ENCODE results near the gene KLRC3.
"Not testable (repeated sequence)": the region's sequence is repeated elsewhere in the genome, so short reads cannot be mapped to it uniquely, and the experiment has no call there.

The KLRC3 gene

GRCh38 chr12:10395390-10395998, 24.9 kb downstream of the KLRC3 start:
- DNase-seq (ENCODE audit: extremely low spot score) = peak; percentile 41
- TF ChIP-seq SP1 (IDR thresholded peaks at IDR 0.05) (no peak), HDGF (IDR thresholded peaks at IDR 0.05; ENCODE audit: borderline replicate concordance) (no peak), SUZ12 (IDR thresholded peaks at IDR 0.05) (no peak), BHLHE40 (IDR thresholded peaks at IDR 0.05; ENCODE audit: borderline replicate concordance) (no peak), L3MBTL2 (conservative IDR thresholded peaks at IDR 0.05) (no peak), FOXK2 (IDR thresholded peaks at IDR 0.05) (no peak), NFRKB (IDR thresholded peaks at IDR 0.05) (no peak), TARDBP (IDR thresholded peaks at IDR 0.05) (no peak), CTBP1 (IDR thresholded peaks at IDR 0.05; ENCODE audit: borderline replicate concordance) (no peak), FOXA1 (IDR thresholded peaks at IDR 0.05) (no peak), ARNT (IDR thresholded peaks at IDR 0.05) (no peak), LEF1 (IDR thresholded peaks at IDR 0.05; ENCODE audit: borderline replicate concordance) (no peak), ELF4 (IDR thresholded peaks at IDR 0.05) (no peak), FOXM1 (IDR thresholded peaks at IDR 0.05; ENCODE audit: borderline replicate concordance) (no peak), ZNF384 (IDR thresholded peaks at IDR 0.05) (no peak)
- TF ChIP-seq, protein P1, sequence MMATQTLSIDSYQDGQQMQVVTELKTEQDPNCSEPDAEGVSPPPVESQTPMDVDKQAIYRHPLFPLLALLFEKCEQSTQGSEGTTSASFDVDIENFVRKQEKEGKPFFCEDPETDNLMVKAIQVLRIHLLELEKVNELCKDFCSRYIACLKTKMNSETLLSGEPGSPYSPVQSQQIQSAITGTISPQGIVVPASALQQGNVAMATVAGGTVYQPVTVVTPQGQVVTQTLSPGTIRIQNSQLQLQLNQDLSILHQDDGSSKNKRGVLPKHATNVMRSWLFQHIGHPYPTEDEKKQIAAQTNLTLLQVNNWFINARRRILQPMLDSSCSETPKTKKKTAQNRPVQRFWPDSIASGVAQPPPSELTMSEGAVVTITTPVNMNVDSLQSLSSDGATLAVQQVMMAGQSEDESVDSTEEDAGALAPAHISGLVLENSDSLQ (IDR thresholded peaks at IDR 0.05) = no peak
- ChIA-PET POLR2A (interaction anchor here (1.0 to 1.1 kb wide), 3 partner anchors 17 to 35 kb away, joined by 3 to 9 read pairs (median 3); no protein-coding TSS in a partner anchor), CTCF (interaction anchor here (0.8 kb wide), 1 partner anchor 29 kb away, joined by 4 read pairs; no protein-coding TSS in a partner anchor)

GRCh38 chr12:10394531-10395152, 25.8 kb downstream of the KLRC3 start:
- CTCF ChIA-PET = interaction anchor here (0.6 kb wide), 1 partner anchor 29 kb away, joined by 3 read pairs; no protein-coding TSS in a partner anchor
- POLR2A ChIA-PET; DNase-seq (ENCODE audit: extremely low spot score): not testable (repeated sequence)

DNA sequence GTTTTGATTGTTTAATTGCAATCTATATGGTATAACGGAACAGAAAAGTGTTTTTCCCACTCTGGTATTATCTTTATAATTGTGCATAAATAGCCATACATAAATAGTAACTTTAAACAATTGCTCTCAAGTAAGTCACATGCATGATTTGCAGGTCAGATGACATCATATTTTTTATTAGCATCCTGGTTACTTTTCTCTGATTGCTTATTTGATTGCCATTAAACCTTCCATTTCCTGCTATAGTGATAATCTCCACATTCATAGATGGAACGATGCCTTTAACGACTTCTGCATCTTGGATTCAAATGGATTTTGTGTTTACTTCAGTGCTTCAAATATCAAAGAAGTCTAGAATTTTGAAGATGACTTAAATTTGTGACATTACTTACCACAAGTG, 27.1 kb downstream of the KLRC3 start:
- ChIA-PET POLR2A (no interaction called here), CTCF (no interaction called here)
- TF ChIP-seq SUZ12 (IDR thresholded peaks at IDR 0.05) (no peak), FOXK2 (IDR thresholded peaks at IDR 0.05) (no peak), ARNT (IDR thresholded peaks at IDR 0.05) (no peak), L3MBTL2 (conservative IDR thresholded peaks at IDR 0.05) (no peak), LEF1 (IDR thresholded peaks at IDR 0.05; ENCODE audit: borderline replicate concordance) (no peak), BHLHE40 (IDR thresholded peaks at IDR 0.05; ENCODE audit: borderline replicate concordance) (no peak), HDGF (IDR thresholded peaks at IDR 0.05; ENCODE audit: borderline replicate concordance) (no peak), ELF4 (IDR thresholded peaks at IDR 0.05) (no peak), FOXA1 (IDR thresholded peaks at IDR 0.05) (no peak), FOXM1 (IDR thresholded peaks at IDR 0.05; ENCODE audit: borderline replicate concordance) (no peak), TARDBP (IDR thresholded peaks at IDR 0.05) (no peak), NFRKB (IDR thresholded peaks at IDR 0.05) (no peak)
- TF ChIP-seq, protein P1 (IDR thresholded peaks at IDR 0.05) = no peak
- DNase-seq (ENCODE audit: extremely low spot score) = no peak

DNA sequence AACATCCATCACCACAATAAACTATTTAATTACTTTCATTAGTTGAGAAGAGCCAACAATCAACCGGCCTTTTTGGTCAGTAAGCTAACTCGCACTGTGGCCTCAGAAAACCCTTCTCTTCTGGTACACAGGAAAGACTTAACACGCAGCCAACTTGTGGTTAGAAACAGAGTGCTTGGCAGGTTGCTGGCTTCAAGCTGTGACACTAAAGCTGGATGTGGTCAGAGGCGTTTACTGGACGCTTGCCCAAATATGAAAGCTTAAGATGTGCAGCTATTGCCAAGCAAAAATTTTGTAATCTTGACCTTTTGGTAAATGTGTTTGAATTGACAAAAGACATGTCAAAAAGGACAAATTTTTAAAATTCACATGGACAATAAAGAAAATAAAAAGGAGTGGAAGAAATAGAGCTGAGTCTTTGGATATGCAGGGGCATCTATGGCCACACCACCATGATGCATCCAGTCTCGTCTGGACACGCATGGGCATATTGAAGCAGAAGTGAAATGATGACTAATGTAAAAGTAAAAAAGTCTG, 27.9 kb downstream of the KLRC3 start:
- peak; percentile 42 for DNase-seq (ENCODE audit: extremely low spot score)
- ChIA-PET CTCF (interaction anchor here (0.6 kb wide), 1 partner anchor 26 kb away, joined by 3 read pairs; no protein-coding TSS in a partner anchor), POLR2A (no interaction called here)
- TF ChIP-seq SUZ12 (IDR thresholded peaks at IDR 0.05) = no peak
- TF ChIP-seq FOXK2 (IDR thresholded peaks at IDR 0.05) = no peak
- TF ChIP-seq FOXM1 (IDR thresholded peaks at IDR 0.05; ENCODE audit: borderline replicate concordance) = no peak
- TF ChIP-seq TARDBP (IDR thresholded peaks at IDR 0.05) = no peak
- TF ChIP-seq, protein P1 (IDR thresholded peaks at IDR 0.05) = no peak
- TF ChIP-seq CTBP1 (IDR thresholded peaks at IDR 0.05; ENCODE audit: borderline replicate concordance) = no peak
- no peak for TF ChIP-seq LEF1 (IDR thresholded peaks at IDR 0.05; ENCODE audit: borderline replicate concordance)
- TF ChIP-seq NFRKB (IDR thresholded peaks at IDR 0.05) = no peak
- TF ChIP-seq SP1 (IDR thresholded peaks at IDR 0.05) = no peak
- no peak for TF ChIP-seq ARNT (IDR thresholded peaks at IDR 0.05)
- TF ChIP-seq ELF4 (IDR thresholded peaks at IDR 0.05) = no peak
- no peak for TF ChIP-seq HDGF (IDR thresholded peaks at IDR 0.05; ENCODE audit: borderline replicate concordance)
- no peak for TF ChIP-seq FOXA1 (IDR thresholded peaks at IDR 0.05)
- no peak for TF ChIP-seq ZNF384 (IDR thresholded peaks at IDR 0.05)
- no peak for TF ChIP-seq BHLHE40 (IDR thresholded peaks at IDR 0.05; ENCODE audit: borderline replicate concordance)
- TF ChIP-seq L3MBTL2 (conservative IDR thresholded peaks at IDR 0.05) = no peak

DNA sequence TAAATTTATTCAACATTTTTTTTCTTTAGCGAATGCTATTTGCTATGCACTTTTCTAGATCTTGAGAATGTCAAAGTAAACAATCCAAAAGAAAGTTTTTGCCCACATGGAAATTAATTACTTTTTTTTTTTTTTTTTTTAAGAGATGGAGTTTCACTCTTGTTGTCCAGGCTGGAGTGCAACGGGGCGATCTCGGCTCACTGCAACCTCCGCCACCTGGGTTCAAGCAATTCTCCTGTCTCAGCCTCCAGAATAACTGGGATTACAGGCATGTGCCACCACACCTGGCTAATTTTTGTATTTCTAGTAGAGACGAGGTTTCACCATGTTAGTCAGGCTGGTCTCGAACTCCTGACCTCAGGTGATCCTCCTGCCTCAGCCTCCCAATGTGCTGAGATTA, 29.4 kb downstream of the KLRC3 start:
- DNase-seq (ENCODE audit: extremely low spot score); CTCF ChIA-PET; POLR2A ChIA-PET: not testable (repeated sequence)

DNA sequence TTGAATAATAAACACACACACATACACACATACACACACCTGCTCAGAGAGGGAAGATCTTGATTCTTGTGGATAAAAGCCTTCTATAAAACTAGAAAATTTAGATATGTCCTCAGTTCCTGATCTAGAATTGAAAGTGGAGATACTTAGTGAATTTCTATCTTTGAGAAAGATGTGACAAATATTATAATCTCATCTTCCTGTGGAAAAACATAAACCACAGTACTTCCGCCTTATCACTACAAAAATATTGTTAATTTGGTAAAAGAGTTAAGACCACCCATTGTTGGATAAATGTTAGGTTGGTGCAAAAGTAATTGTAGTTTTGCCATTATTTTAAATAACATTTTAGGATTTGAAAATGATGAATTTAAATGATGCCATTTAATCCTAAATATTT, 30.5 kb downstream of the KLRC3 start, which contains the start of gene KLRK1:
TSS of gene KLRK1 (minus strand) at position 138 of the 400 bp plus-strand sequence. CDS start 1,231 bp downstream, outside the sequence.
- ChIA-PET CTCF (interaction anchor here (0.6 kb wide), 1 partner anchor 90 kb away, joined by 4 read pairs; no protein-coding TSS in a partner anchor), POLR2A (no interaction called here)
- TF ChIP-seq FOXA1 (IDR thresholded peaks at IDR 0.05) = no peak
- no peak for TF ChIP-seq NFRKB (IDR thresholded peaks at IDR 0.05)
- TF ChIP-seq TARDBP (IDR thresholded peaks at IDR 0.05) = no peak
- no peak for TF ChIP-seq SUZ12 (IDR thresholded peaks at IDR 0.05)
- TF ChIP-seq, protein P1 (IDR thresholded peaks at IDR 0.05) = no peak
- TF ChIP-seq BHLHE40 (IDR thresholded peaks at IDR 0.05; ENCODE audit: borderline replicate concordance) = no peak
- TF ChIP-seq FOXK2 (IDR thresholded peaks at IDR 0.05) = no peak
- no peak for TF ChIP-seq ELF4 (IDR thresholded peaks at IDR 0.05)
- no peak for TF ChIP-seq ZNF384 (IDR thresholded peaks at IDR 0.05)
- no peak for TF ChIP-seq HDGF (IDR thresholded peaks at IDR 0.05; ENCODE audit: borderline replicate concordance)
- no peak for TF ChIP-seq LEF1 (IDR thresholded peaks at IDR 0.05; ENCODE audit: borderline replicate concordance)
- TF ChIP-seq CTBP1 (IDR thresholded peaks at IDR 0.05; ENCODE audit: borderline replicate concordance) = no peak
- TF ChIP-seq FOXM1 (IDR thresholded peaks at IDR 0.05; ENCODE audit: borderline replicate concordance) = no peak
- TF ChIP-seq ARNT (IDR thresholded peaks at IDR 0.05) = no peak
- no peak for TF ChIP-seq L3MBTL2 (conservative IDR thresholded peaks at IDR 0.05)
- TF ChIP-seq SP1 (IDR thresholded peaks at IDR 0.05) = no peak
- no peak for DNase-seq (ENCODE audit: extremely low spot score)

Data from HEK293T (cell line).